Stimulated activated CD8-positive, alpha-beta memory T cell treated with anti-CD3 and anti-CD28 coated beads, Interleukin-7, amount 100 ng/mL, for 24 hours (primary cell): ENCODE measurements around the gene DNAAF8.

Source experiments
- DNase-seq: peaks from one replicate; pipeline ENCODE4 v3.0.0-alpha.2; 2020; ENCODE audit warnings: low read depth

DNAAF8 gene

DNA sequence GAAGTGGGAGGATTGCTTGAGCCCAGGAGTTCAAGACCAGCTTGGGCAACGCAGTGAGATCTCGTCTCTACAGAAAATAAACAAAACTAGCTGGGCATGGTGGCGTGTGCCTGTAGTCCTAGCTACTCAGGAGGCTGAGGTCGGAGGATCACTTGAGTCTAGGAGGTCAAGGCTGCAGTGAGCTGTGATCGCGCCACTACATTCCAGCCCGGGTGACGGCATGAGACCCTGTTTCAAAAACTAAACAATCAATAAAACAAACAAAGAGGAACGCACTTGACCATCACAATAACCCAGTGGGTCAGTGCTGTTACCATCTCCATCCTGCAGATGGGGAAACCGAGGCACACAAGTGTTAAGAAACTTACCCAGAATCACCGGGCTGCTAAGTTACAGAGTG, 18.9 kb downstream of the DNAAF8 start:
- no peak for DNase-seq

DNA sequence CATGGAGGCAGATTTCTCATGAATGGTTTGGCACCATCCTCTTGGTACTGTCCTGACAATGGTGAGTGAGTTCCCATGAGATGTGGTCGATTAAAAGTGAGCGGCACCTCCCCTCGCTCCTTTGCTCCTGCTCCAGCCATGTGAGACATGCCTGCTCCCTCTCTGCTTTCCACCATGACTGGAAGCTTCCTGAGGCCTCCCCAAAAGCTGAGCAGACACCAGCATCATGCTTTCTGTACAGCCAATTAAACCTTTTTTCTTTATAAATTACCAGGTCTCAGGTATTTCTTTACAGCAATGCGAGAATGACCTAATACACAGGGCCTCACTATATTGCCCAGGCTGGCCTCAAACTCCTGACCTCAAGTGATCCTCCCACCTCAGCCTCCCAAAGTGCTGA, 20.5 kb downstream of the DNAAF8 start:
- no peak for DNase-seq

DNA sequence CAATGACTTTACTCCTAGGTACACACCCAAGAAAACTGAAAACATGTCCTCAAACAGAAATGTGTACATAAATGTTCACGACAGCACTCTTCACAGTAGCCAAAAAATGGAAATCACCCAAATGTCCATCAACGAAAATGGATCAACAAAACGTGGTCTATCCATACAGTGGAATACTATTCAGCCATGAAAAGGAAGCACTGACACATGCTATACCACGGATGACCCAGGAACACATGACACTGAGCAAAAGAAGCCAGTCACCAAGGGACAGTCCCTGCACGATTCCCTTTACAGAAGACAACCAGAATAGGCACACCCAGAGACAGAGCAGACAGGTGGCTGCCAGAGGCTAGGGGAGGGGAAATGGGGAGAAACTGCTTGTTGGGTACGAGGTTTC, 21.4 kb downstream of the DNAAF8 start:
- no peak for DNase-seq

DNA sequence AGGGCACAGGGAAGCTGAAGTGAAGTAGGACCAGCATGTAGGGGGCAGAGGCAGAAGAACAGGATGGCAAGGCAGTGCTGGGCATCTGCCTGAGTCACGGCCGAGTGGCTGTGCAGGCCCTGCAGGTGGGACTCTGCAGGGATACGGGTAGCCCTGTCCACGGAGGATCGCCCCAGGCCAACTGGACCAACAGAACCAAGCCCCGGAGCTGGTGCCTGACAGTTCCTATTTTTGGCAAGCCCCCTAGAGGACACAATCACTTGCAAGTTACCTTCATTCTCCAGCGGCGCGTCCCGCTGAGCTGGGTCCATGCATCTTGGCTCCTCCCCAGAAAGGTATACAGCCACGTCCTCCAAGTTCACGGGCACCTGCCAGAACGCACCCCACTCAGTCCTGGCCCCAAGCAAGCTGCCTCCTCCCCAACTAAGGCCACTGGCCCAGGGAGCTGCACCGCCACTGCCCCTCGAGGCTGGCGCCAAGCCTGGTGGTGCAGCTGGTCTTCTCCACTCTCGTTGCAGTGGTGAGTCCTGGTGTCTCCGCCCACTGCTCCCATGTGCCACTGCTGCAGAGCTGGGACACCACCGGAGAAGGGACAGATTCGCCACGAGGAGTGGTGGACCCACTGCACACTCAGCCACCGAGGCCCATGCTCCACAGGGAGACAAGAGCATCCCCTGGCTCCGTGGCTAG, 26.0 kb downstream of the DNAAF8 start:
- DNase-seq, result no peak

DNA sequence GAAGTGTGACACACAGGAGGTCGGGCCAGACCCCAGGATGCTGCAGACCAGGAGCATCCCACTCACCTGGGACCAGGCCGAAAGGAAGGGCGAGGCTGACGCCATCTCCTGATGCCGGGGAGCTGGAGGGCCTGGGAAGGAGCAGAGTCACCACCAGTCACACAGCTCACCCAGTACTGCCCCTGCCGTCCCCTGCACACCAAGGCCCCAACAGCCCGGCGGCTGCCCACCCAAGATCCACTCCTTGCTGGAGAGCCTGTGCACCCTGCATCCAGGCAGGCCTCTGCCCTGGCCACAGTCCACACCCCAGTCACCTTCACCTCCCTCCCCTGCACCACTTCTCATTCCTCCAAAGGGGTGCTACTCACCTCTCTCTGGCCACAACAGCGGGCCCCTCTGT, 27.9 kb downstream of the DNAAF8 start:
- no peak for DNase-seq

DNA sequence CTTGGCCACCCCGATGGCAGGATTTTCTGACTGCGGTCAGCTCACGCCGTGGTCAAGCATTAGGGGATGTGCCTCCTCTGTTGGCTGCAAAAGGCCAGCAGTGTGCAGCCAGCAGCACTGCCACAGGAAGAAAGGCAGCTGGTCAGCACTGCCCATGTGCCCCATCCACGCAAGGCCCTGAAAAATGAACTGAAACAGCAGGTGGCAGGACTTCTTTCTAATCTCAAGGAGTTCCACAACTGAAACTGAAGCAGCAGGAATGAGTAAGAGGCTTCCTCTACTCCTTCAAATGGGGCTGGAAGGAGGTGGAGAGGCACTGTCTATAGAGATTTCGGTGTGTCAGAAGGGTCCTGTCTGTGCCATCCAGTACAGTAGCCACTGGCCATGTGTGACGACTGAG, 29.5 kb downstream of the DNAAF8 start:
- no peak for DNase-seq

DNA sequence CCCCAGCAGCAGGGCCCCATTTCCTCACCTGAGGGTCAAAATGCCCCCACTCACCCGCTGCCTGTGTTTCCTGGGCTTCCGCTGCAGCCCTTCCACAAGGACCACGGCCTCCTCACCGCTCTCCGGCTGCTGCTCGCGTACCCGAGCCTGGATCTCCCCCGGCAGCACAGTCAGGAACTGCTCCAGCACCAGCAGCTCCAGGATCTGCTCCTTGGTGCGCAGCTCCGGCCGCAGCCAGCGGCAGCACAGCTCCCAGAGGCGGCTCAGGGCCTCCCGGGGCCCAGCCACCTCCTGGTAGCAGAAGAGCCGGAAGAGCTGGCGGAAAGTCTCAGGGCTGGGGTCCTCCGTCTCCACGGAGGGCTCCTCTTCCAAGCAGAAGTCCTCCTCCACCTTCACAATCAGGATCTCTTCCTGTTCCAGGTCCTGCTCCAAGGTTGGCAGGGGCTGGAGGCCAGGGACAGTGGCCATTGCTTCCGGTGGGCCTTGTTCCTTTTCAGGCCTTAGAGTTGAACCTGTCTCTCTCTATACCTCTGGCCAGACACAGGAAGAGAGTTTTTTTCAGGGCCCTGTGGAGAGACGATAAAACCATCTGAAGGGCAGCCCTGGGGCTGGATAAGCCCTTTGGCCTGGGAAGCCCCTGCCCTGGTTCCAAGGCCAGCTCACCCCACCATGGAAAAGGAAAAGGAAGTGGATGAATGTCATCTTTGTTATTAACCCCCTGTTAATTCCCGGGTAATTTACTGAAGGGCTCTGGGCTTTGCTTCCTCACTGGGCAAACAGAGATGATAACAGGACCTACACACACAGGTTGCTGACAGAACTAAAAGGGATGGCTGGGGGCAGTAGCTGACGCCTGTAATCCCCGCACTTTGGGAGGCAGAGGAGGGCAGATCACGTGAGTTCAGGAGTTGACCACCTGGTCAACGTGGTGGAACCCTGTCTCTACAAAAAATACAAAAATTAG, 31.5 kb downstream of the DNAAF8 start:
- no peak for DNase-seq

DNA sequence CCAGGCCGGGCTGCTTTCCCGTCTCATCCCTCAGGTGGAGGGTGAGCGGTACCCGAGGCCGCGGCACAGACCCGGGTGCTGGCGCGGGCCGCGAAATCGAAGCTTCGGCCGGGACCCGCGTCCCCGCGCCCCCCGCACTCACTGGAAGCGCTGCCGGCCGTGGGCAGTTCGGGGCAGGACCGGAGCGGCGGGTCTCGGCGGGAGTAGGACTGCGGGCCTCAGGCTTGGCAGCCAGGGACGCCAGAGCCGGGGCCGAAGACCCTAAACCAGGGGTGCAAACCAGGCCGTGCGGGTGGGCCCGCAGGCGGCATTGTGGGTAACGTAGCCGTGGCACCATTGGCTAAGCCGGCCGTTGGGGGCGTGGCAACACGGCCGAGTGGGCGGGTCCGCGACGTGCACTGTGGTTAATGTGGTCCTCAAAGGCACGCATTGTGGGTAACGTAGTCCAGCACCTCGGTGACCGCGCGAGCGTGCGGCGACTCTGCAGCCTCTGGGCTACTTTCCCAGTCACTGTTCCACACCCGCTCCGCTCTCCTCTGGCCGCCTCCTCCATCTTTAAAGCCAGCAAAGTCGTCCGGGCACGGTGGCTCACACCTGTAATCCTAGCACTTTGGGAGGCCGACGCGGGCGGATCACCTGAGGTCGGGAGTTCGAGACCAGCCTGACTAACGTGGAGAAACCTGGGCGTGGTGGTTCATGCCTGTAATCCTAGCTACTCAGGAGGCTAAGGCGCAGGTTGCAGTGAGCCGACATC, 32.7 kb downstream of the DNAAF8 start, which contains the start of gene ZNF500:
ZNF500 (minus strand) TSS at position 288 of the 754 bp plus-strand sequence. CDS start 1,184 bp downstream, outside the sequence.
- DNase-seq, result peak; percentile 98

DNA sequence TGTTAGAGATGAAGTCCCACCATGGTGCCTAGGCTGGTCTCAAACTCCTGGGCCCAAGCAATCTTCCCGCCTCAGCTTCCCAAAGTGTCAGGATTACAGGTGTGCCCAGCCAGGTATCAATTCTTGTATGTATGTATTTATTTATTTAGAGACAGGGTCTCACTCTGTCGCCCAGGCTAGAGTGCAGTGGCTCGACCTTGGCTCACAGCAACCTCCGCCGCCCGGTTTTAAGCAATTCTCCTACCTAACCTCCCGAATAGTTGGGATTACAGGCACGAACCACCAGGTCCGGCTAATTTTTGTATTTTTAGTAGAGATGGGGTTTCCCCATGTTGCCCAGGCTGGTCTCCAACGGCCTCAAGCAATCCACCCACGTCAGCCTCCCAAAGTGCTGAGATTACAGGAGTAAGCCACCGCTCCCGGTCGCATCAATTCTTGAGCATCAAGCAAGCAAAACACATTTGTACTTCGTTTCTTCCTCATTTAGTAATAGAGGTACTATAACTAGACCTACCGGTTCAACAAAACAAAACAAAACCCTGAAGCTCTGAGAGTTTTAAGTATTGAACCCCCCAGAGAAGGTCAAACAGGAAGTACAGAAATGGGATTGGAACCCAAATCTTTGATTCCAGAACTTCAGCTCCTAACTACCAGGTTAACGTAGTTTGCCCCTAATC, 33.7 kb downstream of the DNAAF8 start:
- no peak for DNase-seq

DNA sequence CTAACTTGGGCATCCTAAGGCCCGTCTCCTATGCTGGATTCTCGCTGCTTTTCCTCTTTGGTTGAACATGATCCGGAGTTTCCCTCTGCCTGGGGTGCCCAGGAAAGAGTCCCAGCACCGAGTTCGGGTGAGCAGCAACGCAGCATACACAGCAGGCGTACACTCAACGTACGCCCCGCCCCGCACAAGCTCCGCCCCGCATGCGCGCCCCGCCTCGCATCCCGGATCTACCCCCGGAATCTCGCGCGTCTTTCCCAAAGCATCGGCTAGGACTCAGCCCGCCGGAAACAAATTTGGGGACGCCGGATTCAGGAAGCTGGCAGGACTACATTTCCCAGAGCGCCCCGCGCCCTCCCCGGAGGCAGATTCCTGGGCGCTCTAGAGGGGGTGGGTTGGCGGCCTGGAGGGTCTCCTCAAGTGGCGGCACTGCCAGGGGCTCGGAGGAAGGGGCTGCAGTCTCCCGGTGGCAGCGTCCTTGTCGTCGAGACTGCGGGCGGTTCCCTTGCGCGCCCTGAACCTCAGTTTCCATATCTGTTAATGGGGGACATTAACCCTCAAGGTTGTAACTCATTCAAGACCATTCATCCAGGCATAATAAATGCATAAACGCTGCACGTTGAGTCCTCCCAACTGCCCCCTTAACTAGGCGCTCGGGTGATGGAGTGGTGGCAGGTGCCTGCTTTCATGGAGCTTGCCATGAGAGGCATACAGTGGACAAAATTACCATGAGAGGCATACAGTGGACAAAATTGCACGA, 34.4 kb downstream of the DNAAF8 start:
- DNase-seq, result peak; percentile 78

DNA sequence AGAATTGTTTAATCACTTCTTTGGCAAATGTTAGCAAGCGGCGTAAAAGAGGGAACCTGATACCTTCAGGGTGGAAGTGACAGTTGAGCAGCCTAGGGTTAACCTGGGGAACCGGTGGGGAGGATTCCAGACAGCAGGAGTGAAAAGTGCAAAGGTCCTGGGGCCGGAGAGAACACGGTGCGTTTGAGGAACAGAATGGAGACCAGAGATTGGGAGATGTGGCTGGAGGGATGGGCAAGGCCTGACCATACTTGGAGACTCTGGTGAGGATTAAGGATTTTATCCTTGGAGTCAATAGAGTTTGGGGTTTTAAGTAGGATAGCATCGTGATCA, 34.9 kb downstream of the DNAAF8 start:
- no peak for DNase-seq

DNA sequence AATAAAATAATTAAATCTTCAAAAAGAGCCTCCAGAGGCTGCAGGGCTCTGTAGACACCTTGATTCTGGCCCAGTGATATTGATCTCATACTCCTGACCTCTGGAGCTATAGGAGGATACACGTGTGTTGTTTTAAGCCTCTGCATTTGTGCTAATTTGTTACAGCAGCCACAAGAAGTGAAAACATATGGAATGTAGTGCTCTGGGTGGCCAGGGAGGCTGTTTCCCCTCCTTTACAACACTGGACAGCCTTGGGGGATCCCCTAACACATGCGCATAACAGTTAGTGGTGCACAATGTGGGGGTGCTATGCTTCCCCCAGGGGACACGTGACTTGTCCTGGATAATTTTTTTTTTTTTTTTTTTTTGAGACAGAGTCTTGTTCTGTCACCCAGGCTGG, 37.3 kb downstream of the DNAAF8 start:
- DNase-seq, result no peak

DNA sequence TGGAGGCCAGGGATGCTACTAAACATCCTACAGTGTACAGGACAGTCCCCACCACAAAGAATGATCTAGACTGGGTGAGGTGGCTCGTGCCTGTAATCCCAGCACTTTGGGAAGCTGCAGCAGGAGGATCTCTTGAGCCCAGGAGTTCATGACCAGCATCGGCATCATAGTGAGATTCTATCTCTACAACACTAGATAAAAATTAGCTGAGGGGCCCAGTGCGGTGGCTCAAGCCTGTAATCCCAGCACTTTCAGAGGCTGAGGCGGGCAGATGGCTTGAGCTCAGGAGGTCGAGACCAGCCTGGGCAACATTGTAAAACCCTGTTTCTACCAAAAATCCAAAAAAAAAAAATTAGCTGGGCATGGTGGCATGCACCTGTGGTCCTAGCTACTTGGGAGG, 38.0 kb downstream of the DNAAF8 start:
- no peak for DNase-seq

DNA sequence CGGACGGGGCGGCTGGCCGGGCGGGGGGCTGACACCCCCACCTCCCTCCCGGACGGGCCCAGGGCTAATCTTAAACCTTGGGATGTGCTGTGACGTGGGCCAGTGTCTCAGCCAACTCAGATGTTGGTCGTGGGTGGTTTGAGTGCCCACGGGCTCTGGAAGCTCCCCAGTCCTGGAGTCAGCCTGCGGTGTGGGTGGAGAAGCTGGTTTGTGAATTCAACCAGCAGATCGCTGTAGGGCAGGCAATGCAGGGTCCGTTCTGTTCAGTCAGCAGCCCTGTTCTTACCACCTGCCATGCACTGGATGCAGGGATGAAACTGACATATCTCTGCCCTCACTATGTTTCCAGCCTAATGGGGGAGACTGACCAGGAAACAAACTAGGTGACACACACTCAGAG, 40.7 kb downstream of the DNAAF8 start:
- DNase-seq, result no peak

DNA sequence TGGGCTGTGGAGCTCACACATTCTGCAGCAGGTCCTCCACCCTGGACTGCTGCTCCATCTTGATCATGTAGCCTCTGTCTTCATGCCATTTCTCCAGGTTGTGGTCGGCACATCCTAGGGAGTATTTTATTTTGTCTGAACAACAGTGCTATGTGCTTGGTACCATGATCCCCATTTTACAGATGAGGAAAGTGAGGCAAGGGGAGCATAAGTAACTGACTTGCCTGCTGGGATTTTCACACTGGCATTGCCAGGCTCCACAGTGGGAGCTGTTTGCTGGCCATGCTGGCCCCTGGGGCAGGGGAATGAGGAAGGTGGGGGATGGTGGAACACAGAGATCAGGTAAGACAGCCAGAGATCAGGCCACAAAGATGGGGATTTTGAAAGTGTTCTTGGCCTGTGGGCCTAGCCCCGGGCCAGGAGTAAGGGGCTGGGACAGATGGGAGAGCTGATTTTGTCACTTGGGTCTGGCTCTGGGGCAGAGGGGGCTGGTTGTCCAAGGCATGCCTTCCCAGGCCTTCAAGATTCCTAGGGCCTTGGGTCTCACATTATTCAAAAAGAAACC, 41.9 kb downstream of the DNAAF8 start:
- no peak for DNase-seq

DNA sequence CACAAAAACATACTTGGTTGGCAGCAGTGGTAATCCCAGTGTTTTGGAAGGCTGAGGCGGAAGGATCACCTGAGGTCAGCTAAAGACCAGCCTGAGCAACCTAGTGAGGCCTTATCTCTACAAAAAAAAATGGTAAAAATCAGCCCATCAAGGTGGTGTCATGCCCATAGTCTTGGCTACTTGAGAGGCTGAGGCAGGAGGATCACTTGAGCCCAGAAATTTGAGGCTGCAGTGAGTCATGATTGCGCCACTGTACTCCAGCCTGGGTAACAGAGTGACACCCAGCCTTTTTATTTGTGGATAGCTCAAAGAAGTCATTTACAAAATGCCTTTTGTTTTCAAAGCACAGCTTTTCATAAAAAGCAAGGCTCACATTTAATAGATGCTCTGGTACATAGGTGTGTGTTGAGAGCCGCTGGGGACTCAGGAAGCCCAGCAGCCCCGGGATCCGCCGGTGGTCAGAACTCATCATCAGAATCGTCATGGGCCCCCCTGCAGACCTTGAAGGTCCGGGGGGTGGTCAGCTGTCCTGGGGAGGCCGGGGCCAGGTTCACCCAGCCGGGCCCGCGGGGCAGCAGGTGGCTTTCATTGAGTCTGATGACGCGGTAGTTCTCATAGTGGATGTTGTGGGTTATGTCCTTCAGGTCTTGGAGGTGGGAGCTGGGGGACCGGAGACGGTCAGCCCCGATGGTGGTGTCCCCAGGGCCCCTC, 43.2 kb downstream of the DNAAF8 start:
- DNase-seq, result no peak

DNA sequence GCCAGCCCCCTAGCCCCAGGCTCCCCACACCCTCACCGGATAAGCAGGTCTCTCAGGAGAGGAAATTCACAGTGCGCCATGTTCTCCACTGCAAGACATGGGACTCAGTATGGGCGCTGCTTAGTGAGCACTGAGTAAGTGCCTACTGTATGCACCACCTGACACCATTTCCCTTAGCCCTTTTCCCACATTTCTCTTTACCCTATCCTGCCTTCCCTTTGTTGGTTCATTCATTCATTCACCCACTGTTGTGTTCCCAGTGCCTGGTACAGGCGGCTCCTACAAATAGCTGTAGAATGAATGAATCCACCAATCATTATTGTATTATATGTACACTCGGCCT, 43.7 kb downstream of the DNAAF8 start:
- DNase-seq, result no peak

DNA sequence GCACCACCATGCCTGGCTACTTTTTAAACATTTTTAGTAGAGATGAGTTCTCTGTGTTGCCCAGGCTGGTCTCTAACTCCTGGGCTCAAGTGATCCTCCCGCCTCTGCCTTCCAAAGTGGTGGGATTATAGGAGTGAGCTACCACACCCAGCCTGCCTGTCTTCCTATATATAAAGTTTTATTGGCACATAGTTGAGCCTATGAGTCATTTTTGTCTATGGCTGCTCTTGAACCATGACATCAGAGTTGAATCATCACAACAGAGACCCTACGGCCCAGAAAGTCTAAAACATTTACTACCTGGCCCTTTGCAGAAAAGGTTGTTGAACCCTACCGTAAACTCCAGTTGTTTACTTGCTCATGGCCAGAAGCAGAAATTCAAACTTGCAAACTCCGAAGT, 45.9 kb downstream of the DNAAF8 start:
- DNase-seq, result no peak

DNA sequence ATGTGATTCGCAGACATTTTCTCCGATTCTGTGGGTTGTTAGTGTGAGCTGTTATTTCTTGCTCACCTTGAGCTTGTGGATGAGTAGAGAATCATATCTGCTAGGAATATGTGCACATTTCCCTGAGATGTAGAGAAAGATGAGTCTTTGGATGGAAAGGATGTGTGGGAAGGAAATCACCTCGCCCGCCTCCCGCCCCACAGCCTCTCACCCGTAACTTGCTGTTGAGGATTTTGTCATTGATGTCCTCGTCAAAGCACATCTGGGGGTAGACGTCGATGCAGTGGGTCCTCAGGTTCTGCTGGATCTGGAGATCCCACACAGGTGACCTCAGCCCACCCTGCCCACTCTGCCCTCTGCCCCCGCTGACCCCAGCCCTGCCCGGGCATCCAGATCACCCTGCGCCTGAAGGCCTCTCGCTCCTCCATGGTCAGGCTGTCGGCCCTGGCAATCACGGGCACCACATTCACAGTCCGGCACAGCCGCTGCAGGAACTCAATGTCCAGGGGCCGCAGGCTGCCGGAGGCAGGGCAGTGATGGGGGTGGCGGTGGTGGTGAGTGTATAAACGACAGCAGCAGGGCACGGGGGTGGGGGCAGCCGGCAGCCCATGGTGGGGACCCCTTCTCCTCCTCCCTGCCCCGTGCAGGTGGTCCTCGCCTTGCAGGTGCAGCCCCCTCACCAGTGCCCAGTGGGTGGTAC, 49.1 kb downstream of the DNAAF8 start:
- no peak for DNase-seq

DNA sequence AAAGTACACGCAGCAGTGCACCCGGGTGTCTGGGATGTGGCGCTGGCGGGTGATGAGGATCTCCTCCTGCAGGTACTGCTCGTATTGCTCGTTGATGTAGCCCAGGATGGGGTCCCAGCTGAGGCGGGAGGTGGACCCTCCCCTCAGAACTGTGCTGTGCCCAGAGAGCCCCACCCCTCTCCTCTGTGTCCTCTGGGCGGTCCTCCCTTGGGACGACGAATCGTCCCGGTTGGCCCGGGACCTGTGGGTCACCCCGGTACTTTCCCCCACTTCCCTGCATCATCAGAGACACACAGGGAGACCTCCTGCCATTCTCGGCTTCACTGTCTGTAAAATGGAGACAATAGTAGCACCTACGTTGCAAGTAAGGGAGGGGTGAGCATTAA, 49.6 kb downstream of the DNAAF8 start:
- no peak for DNase-seq
